Fibroblast of pulmonary artery (primary cell): ENCODE data around the gene TTLL11.
"Not testable (repeated sequence)": the region's sequence is repeated elsewhere in the genome, so short reads cannot be mapped to it uniquely, and the experiment has no call there.

Experiments used
- DNase-seq: peaks from one replicate; pipeline ENCODE4 v3.0.0-alpha.2; 2010; ENCODE audit warnings: low read depth
- H3K4me3 ChIP-seq: replicated peaks from 2 replicates; pipeline ENCODE4 v1.5.1; 2011; ENCODE audit warnings: low read depth, mild to moderate bottlenecking, control low read depth, low read length, moderate library complexity
- CTCF ChIP-seq: IDR thresholded peaks from 2 replicates; pipeline ENCODE4 v1.5.1; 2011; ENCODE audit warnings: mild to moderate bottlenecking, control low read depth, low read length, inconsistent platforms; ENCODE audit errors: missing control alignments

The TTLL11 gene

DNA sequence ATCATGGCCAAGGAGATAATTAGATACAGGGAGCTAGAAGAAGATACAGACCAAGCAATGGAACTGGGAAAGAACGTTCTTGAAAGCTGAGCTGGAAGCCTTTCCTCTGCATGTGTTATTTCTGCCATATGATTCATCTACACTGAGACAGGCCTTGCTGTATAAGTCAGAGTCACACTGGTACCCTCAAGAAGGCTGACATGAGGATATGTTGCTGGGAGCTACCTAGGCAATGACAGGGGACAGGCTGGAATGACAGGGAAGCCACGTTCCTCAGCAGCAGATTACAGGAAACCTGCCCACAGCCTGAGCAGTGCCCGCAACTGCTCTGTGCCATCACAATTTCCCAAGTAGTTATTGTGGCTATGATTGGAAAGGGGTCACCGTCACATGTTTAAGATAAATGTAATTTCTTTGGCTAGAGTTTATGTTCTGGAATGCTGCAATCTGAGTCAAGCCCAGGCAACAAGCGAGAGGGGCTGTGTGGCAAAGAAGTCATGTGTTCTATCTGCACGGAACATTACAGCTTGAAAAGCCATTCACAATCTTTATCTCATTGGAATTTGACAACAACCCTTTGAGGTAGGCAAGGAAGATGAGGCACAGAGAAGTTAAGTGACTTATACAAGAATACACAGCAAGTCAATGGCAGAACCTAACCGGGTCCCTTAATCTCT is 108.2 kb downstream of the TTLL11 start:
- DNase-seq: peak; percentile 88
- no peak overlapping the region for H3K4me3 ChIP-seq
- TF ChIP-seq CTCF: no peak

DNA sequence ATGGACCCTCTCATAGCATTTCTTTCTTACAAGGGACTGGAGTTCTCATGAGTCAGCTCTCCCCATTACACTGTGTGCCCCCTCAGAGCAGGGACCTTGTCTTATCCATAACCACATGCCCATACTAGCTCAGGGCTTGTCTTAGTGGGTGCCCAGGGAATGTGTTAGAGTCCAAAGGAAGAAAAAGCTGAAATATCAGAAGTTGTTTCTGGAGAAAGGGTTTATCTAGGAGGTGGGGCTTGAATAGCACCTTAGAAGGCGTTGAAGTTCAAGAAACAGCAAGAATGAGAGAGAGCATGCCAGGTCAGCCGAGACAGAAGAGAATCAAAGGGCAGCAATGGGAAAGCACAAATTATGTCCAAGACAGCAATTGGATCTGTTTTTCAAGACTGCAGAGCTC is 109.4 kb downstream of the TTLL11 start:
- no peak for DNase-seq
- TF ChIP-seq CTCF: no peak

GRCh38 chr9:121981118-121981883 is 111.8 kb downstream of the TTLL11 start:
- no peak for TF ChIP-seq CTCF
- no peak for DNase-seq
- no peak overlapping the region for H3K4me3 ChIP-seq

More for the DNA sequence above, 109.4 kb downstream of the TTLL11 start:
- no peak overlapping the region for H3K4me3 ChIP-seq

GRCh38 chr9:121980665-121981064 is 112.4 kb downstream of the TTLL11 start:
- not testable (repeated sequence) for DNase-seq, H3K4me3 ChIP-seq

DNA sequence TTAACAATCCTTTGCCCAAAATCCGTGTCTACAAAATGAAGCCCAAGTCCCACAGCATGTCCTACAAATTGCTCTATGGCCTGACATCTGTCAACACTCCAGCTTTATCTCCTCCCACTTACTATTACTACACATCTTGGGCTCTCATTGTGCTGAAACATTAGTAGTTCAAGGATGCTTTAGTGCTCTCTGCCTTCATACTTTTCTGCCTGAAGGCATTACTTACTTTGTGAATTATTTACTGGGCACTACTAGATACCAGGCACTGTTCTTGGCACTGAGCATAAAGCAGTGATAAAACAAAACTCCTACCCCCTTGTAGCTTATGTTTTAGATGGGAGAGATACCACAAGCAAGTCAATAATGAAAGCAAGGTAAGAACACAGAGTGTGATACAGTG is 113.4 kb downstream of the TTLL11 start:
- no peak overlapping the region for H3K4me3 ChIP-seq
- TF ChIP-seq CTCF: no peak
- no peak for DNase-seq

GRCh38 chr9:121976751-121977150 is 116.4 kb downstream of the TTLL11 start:
- peak; percentile 50 for DNase-seq
- H3K4me3 ChIP-seq: no peak overlapping the region
- TF ChIP-seq CTCF: no peak

GRCh38 chr9:121975801-121976277 is 117.3 kb downstream of the TTLL11 start:
- DNase-seq: no peak
- no peak overlapping the region for H3K4me3 ChIP-seq
- TF ChIP-seq CTCF: no peak
